Prostate gland (tissue), 2 donors: Measurements from ENCODE around the gene SH2D1A.

Experiments
- POLR2AphosphoS5 ChIP-seq: sonication (generic); formaldehyde crosslinking; IDR thresholded peaks from one replicate; pipeline ENCODE4 v1.6.1; 2017; ENCODE audit warnings: antibody characterized with exemption
- TF ChIP-seq, protein P1 (sequence below), 4 experiments: fragments of 200-600 bp in 2 of 4; fragments of 450-650 bp in 2 of 4; sonication (generic) in 2 of 4; IDR thresholded peaks; 1 replicate in 3 of 4; 2 replicates in 1 of 4; pipeline ENCODE4 v1.5.1; 2016 to 2019; ENCODE audit warnings: antibody characterized with exemption in 4 of 4, mild to moderate bottlenecking in 2 of 4, moderate library complexity in 2 of 4

DNA sequence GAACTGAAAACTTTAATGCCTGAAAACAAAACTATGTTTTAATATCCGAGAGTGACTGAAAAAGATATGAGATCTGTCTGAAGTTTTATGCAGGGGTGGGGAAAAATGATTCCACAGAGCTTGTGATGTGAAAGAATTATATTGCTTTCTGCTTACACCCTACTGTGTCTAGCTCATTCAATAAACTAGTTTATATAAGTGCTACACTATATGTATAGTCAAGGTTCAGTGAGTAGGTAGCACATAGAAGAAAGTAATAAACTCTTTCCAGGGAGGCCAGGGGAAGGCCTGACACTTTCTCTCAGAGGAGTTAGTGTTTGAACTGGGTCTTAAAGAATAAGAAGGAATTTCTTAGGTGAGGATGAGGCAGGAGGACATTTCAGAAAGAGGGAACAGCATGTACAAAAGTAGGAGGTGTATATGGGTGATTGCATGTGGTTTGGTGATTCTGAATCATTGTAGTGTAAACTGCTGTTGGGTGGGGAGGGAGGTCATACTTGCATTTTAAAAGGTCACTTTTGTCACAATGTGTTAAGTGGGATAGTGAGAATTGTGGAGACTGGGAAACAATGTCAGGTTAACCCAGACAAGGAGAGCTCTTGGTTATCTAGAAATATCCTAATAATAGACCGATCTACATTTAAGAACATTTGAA, 39.0 kb upstream of the SH2D1A start:
- TF ChIP-seq POLR2AphosphoS5, result no peak
- TF ChIP-seq, protein P1, sequence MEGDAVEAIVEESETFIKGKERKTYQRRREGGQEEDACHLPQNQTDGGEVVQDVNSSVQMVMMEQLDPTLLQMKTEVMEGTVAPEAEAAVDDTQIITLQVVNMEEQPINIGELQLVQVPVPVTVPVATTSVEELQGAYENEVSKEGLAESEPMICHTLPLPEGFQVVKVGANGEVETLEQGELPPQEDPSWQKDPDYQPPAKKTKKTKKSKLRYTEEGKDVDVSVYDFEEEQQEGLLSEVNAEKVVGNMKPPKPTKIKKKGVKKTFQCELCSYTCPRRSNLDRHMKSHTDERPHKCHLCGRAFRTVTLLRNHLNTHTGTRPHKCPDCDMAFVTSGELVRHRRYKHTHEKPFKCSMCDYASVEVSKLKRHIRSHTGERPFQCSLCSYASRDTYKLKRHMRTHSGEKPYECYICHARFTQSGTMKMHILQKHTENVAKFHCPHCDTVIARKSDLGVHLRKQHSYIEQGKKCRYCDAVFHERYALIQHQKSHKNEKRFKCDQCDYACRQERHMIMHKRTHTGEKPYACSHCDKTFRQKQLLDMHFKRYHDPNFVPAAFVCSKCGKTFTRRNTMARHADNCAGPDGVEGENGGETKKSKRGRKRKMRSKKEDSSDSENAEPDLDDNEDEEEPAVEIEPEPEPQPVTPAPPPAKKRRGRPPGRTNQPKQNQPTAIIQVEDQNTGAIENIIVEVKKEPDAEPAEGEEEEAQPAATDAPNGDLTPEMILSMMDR (IDR thresholded peaks at IDR 0.05), result no peak
